HG03432 (cell line): Measurements from ENCODE around the gene SOAT1.

Experiments
- ATAC-seq: cut with Tn5 transposase; IDR thresholded peaks from one replicate; pipeline ENCODE4 v1.9.1; 2021; ENCODE audit warnings: mild to moderate bottlenecking, moderate library complexity; ENCODE audit not compliant: unreplicated experiment

SOAT1 gene

GRCh38 chr1:179303200-179303785 is 9.7 kb downstream of the SOAT1 start:
- no peak for ATAC-seq

GRCh38 chr1:179305450-179305849 is 11.9 kb downstream of the SOAT1 start:
- no peak for ATAC-seq

DNA sequence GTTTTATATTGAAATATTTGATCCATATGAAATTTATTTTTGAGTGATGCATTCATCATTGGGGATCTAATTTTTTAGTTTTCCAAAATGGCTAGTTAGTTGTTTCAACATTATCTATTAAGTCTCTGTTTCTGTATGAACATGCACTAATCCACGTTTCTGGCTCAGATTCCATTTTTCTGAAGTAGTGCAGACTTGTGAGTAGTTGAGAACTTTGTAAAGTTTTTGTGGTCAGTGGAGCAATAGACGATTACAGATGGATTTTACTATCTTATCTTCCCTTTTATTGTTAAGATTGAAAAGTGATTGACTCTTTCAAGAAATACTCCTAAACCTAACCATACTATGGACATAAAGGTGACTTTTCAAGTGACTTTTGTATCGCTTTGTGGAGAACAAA is 16.7 kb downstream of the SOAT1 start:
- ATAC-seq, result no peak

DNA sequence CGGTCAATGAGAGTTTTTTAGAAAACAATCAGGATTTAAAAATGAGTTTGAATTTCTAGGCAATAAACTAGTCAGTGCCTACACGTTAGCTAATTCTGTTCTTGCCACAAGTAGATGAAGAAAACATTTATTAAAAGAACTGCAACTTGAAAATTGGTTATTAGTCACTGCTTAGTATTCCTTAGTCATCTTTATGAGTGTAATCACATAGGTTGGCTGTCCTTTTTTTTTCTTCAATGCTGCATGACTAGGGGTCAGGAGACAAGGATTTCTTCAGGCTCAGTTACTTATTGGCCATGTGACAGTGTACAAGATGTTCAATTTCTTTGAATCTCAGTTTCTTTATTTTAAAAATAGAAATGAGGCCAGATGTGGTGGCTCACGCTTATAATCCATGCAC is 17.1 kb downstream of the SOAT1 start:
- no peak for ATAC-seq

DNA sequence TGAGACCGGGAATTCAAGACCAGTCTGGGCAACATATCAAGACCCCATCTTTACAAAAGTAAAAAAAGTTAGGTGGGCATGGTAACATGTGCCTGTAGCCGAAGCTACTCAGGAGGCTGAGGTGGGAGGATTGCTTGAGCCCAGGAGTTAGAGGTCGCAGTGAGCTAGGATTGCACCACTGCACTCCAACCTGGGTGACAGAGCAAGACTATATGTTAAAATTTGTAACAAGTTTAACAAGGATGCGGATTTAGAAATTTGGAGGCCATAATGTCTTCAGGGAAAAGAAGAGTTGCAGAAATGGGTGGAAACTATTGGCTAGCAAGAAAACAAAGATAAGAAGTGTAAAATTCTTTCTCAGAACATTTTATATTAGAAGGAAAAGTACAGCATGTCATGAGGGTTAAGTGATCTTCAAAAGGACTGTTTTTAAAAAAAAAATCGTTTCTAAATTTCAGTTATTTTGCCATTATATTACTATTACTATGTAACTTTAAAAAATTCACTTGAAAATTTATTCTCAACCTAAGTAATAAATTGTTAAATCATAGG is 17.6 kb downstream of the SOAT1 start:
- no peak for ATAC-seq

DNA sequence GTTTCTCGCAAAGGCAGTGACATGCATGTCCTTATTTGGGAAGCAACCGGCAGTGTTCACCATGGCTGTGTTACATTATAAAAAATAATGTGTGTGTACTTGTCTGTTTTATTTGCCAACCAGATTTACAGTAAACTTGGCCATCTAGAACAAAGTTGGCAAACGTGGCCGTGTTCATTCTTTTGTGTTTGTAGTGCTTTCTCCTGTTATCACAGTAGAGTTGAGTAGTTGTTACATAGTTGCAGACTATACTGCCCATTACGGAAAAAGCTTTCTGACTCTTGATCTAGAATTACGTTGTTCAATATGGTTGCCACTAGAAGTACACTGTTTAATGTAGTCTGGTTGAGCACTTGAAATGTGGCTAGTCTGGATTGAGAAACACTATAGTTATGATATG is 19.4 kb downstream of the SOAT1 start:
- ATAC-seq, result no peak

DNA sequence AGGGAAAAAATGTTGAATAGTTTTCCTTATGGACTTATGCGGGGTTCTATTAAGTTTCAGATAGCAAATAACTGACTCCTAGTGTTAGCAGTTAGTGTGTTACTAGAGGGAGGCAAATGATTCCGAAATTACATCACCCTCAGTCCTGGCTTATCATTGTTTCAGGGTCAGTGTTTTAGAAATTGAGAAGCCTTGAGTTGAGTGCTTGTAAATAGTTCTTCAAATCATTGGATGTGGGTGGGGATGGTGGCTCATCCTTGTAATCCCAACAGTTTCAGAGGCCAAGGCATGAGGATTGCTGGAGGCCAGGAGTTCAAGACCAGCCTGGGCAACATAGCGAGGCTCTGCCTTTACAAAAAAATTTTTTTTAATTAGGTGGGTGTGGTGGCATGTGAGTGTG is 21.3 kb downstream of the SOAT1 start:
- no peak for ATAC-seq

GRCh38 chr1:179318491-179318890 is 24.9 kb downstream of the SOAT1 start:
- no peak for ATAC-seq

DNA sequence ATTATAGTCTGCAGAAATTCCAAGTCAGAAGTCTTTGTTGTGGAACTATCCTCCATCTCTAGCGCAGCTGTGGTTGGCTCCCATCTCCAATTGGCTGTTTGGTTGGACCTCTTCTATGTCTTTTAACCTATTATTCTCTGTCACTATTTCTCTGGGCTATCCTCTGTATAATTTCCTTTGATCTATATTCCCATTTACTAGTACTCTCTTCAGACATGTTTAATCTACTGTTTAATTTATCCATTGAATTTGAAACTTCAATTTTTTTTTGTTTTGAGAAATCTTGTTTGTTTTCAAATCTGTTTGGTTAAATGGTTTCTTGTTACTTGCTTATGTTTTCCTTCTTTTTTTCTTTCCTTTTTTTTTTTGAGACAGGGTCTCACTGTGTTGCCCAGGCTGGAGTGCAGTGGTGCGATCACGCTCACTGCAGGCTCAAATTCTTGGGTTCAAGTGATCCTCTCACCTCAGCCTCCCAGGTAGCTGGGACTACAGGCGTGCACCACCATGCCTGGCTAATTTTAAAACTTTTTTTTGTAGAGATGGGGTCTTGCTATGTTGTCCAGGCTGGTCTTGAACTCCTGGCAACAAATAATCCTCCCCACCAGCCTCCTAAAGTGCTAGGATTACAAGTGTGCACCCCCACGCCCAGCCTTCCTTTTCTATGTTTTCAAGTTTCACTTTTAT is 28.1 kb downstream of the SOAT1 start:
- ATAC-seq, result no peak

DNA sequence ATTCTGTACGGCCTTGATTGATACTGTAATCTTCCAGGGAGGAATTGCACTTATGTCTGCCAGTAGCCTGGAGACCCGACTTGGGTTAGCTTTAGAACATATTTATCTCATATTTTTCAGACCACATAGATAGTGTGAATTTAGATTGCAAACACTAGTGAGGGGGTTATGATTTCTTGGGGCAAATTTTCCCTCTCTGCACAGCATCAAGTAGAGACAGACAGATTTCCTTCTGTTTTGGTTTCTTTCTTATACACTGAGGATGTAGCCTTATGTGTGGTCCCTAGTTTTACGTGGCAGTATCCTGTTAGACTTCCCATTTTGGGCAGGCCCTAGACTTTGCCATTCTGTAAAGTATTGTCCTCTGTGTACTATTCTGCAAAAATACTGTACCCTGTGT is 29.0 kb downstream of the SOAT1 start:
- ATAC-seq, result no peak

- no peak for ATAC-seq
Observed at GRCh38 chr1:179323436-179323835, 29.8 kb downstream of the SOAT1 start.

DNA sequence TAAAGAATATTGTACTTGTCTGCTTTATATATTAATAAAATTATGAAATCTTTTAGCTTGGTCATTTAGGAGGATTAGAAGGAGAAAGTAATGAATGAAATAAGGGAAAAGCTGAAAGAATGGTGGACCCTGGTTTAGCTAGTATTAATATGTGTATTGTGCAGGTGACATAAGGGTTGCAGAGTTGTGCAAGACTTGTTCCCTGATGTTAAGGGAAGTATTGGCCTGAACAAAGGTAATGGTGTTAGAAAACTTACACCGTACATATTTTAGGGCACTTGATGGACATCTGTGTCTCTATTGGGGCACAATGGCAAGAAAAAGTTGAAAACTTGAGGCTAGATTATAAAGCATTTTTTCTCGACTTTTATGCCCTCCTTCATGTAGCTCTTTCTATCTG is 32.2 kb downstream of the SOAT1 start:
- ATAC-seq, result no peak

- ATAC-seq, result no peak
Observed at GRCh38 chr1:179326746-179327145, 33.1 kb downstream of the SOAT1 start.

- no peak for ATAC-seq
Observed at GRCh38 chr1:179327196-179327595, 33.6 kb downstream of the SOAT1 start.

GRCh38 chr1:179327679-179328078 is 34.1 kb downstream of the SOAT1 start:
- ATAC-seq, result no peak

GRCh38 chr1:179329862-179330261 is 36.3 kb downstream of the SOAT1 start:
- ATAC-seq, result no peak

DNA sequence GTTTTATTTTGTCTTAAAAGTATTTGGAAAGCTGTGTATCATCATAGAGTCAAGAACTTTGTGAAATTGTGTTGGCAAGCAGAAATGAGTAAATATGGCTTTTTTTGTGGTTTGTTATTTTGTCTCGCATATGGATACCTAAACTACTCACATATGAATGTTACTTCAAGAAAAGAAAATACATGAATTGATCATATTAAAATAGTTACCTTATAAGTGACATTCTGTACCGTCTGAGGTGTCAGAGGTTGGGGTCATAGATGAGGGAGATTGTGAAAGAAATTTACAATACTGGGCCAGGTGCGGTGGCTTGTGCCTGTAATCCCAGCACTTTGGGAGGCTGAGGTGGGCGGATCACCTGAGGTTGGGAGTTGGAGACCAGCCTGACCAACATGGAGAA is 40.8 kb downstream of the SOAT1 start:
- ATAC-seq, result no peak

GRCh38 chr1:179337288-179337687 is 43.7 kb downstream of the SOAT1 start:
- no peak for ATAC-seq

GRCh38 chr1:179337942-179338560 is 44.5 kb downstream of the SOAT1 start:
- ATAC-seq, result no peak

DNA sequence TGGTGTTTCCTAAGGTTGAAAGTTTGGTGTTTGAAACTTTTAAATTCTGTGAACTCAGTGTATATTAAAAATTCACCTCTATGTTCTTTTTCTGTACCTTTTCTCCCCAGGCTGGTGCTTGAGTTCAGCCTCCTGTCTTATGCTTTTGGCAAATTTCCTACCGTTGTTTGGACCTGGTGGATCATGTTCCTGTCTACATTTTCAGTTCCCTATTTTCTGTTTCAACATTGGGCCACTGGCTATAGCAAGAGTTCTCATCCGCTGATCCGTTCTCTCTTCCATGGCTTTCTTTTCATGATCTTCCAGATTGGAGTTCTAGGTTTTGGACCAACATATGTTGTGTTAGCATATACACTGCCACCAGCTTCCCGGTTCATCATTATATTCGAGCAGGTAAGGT is 47.3 kb downstream of the SOAT1 start:
- ATAC-seq, result no peak

- ATAC-seq, result no peak
Observed at GRCh38 chr1:179341943-179342547, 48.4 kb downstream of the SOAT1 start.
